Naive B cell (primary cell): ENCODE data around the gene VSTM4. TPM values are rescaled to one million over a fixed set of nuclear protein-coding genes. Genes with fewer than 3 reads are reported as not detected.

Experiments used
- ATAC-seq, 2 donors: fragments of 150-1000 bp; cut with Tn5 transposase; 2 replicates each; pipeline ENCODE4 v1.10.0; 2021; ENCODE audit warnings: low read depth in 2 of 2, mild to moderate bottlenecking in 2 of 2, moderate library complexity in 2 of 2
- DNase-seq: peaks from one replicate; pipeline ENCODE4 v3.0.0; 2022
- H3K27ac Mint-ChIP-seq, 6 donors: one replicate each; pipeline ENCODE4 v1.8.0; 2020 to 2022; ENCODE audit warnings: mild to moderate bottlenecking in 6 of 6, mixed read lengths in 6 of 6, moderate library complexity in 5 of 6, inconsistent platforms in 2 of 6
- H3K27me3 Mint-ChIP-seq, 3 donors: one replicate each; pipeline ENCODE4 v1.8.0; 2021 to 2022; ENCODE audit warnings: mixed read lengths in 3 of 3, mild to moderate bottlenecking in 1 of 3
- H3K36me3 Mint-ChIP-seq, 2 donors: one replicate each; pipeline ENCODE4 v1.8.0; 2020 to 2022; ENCODE audit warnings: mixed read lengths in 2 of 2, inconsistent platforms in 1 of 2, mild to moderate bottlenecking in 1 of 2
- H3K4me1 Mint-ChIP-seq, 3 donors: one replicate each; pipeline ENCODE4 v1.8.0; 2020 to 2022; ENCODE audit warnings: mixed read lengths in 3 of 3, inconsistent platforms in 1 of 3, mild to moderate bottlenecking in 1 of 3, moderate library complexity in 1 of 3
- H3K4me3 Mint-ChIP-seq, 8 donors: one replicate each; pipeline ENCODE4 v1.8.0; 2020 to 2022; ENCODE audit warnings: mild to moderate bottlenecking in 8 of 8, mixed read lengths in 8 of 8, moderate library complexity in 8 of 8, inconsistent platforms in 2 of 8
- H3K9me3 Mint-ChIP-seq, 7 donors: one replicate each; pipeline ENCODE4 v1.8.0; 2020 to 2022; ENCODE audit warnings: mixed read lengths in 7 of 7, mild to moderate bottlenecking in 5 of 7, inconsistent platforms in 2 of 7, moderate library complexity in 1 of 7
- polyA plus RNA-seq, 6 donors: library from polyadenylated mRNA; unstranded; fragments of 300-500 nt; fragmentation: Illumina TruSeq; gene quantifications; one replicate each; pipeline ENCODE4 v1.2.3, GENCODE V29; 2021; ENCODE audit warnings: low read depth in 6 of 6

The VSTM4 gene
- polyA plus RNA-seq, 6 donors from 2014 or later, result 0.04 to 0.17 (median 0.11) TPM; not detected in 3

DNA sequence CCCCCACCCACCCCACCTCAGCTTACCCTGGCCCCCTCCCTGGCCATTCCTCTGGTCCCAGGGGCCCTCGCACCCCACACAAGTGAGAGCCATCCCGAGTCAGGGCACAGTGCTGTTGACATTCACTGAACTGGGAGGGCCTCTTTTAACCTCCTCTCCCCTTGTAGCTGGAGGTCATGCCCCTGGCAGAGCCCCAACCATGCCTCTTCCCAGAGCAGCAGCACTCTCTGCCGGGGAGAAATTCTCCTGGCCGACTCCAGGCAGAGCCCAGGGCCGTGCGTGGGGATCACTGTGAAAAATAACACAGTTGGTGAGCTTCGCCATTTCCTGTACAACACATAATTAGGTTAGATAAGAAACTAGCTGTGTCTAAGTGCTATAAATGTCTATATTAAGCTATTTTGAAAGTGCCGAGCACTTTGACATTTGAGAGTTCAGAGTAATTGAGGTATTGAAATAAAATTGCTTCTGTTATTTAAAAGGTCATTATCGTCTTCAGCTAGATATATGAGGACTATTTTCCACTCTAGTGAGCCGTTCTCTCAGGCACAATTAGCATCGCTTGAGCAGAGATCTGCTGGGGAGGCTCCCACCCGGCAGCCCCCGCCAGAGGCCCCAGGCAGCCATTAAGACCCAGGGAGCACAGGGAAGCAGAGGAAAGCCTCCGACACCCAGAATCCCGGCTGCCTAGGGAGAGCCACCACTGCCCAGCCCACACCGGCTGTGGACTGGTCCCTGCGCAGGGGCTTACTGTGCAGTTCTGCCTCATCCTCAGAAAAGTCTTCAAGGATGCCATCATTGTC lies 113.3 kb downstream of the VSTM4 start:
- H3K36me3 Mint-ChIP-seq, result no peaks in the 10 kb centered on the region
- no peak for ATAC-seq

GRCh38 chr10:49001402-49001801 lies 113.9 kb downstream of the VSTM4 start:
- H3K4me1 Mint-ChIP-seq, result peaks cover 0 to 3% (median 0%) of the 10 kb centered on the region in 3 donors
- H3K27me3 Mint-ChIP-seq, result peaks cover 0 to 9% (median 5%) of the 10 kb centered on the region in 3 donors
- no peaks in the 10 kb centered on the region for H3K36me3 Mint-ChIP-seq
- H3K9me3 Mint-ChIP-seq, result peaks cover 0 to 13% (median 0%) of the 10 kb centered on the region in 7 donors
- ATAC-seq, result no peak
- no peak overlapping the region for H3K4me3 Mint-ChIP-seq
- no peak overlapping the region for H3K27ac Mint-ChIP-seq
- no peak for DNase-seq

More for the DNA sequence above, 113.3 kb downstream of the VSTM4 start:
- Mint-ChIP-seq H3K9me3 (peaks cover 0 to 13% (median 0%) of the 10 kb centered on the region in 7 donors), H3K27me3 (peaks cover 0 to 9% (median 5%) of the 10 kb centered on the region in 3 donors), H3K27ac (no peak overlapping the region), H3K4me1 (peaks cover 0 to 3% (median 0%) of the 10 kb centered on the region in 3 donors), H3K4me3 (no peak overlapping the region)
- no peak for DNase-seq

GRCh38 chr10:49000437-49001398 lies 114.6 kb downstream of the VSTM4 start:
- Mint-ChIP-seq H3K4me3 (no peak overlapping the region), H3K27me3 (peaks cover 0 to 9% (median 5%) of the 10 kb centered on the region in 3 donors), H3K27ac (no peak overlapping the region), H3K4me1 (peaks cover 0 to 3% (median 0%) of the 10 kb centered on the region in 3 donors), H3K36me3 (no peaks in the 10 kb centered on the region), H3K9me3 (peaks cover 0 to 10% (median 0%) of the 10 kb centered on the region in 7 donors)
- DNase-seq (no peak), ATAC-seq (no peak)

DNA sequence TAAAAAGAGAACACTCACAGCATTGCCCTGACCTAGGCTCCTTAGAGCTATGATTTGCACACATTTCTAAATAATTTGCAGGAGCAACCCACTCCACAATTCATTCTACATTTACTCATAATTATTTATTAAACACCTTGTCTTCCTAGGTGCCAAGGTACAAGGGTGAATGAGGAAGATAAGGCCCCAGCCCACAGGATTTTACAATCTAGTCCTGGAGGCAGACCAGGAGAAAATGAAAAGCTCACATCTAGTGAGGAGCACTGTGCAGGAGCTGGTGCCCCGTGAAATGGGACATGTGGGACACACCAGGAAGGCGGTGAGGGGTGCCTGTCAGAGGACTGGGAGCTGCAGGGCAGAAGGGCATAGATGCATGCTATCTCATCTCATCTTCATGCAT lies 116.0 kb downstream of the VSTM4 start:
- no peak overlapping the region for H3K4me3 Mint-ChIP-seq
- H3K36me3 Mint-ChIP-seq, result no peaks in the 10 kb centered on the region
- no peak for DNase-seq
- H3K9me3 Mint-ChIP-seq, result peaks cover 0 to 3% (median 0%) of the 10 kb centered on the region in 7 donors
- H3K4me1 Mint-ChIP-seq, result peaks cover 0 to 3% (median 0%) of the 10 kb centered on the region in 3 donors
- H3K27me3 Mint-ChIP-seq, result peaks cover 0 to 9% (median 5%) of the 10 kb centered on the region in 3 donors
- H3K27ac Mint-ChIP-seq, result no peak overlapping the region
- no peak for ATAC-seq

DNA sequence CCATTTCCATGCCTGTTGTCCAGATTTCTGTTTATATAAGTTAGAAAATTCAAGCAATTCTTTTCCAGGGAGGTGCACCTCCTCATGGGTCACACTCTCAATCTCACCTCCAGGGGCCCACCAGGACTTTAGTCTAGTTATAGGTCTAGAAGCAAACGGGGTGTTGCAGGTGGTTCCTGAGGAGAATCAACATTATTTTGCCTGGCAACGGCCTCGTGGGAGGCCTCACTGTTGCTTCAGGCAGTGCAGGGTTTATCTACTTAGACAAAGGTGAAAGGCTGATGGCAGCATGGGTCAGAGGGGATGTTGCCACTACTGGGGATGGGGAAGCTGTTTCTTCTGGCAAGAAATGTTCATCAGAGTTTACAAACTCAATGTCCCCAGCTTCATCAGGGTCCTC lies 119.0 kb downstream of the VSTM4 start:
- Mint-ChIP-seq H3K9me3 (no peaks in the 10 kb centered on the region), H3K36me3 (no peaks in the 10 kb centered on the region), H3K27ac (no peak overlapping the region), H3K4me3 (peak overlapping the region in 1 of 8 donors; percentile 42), H3K27me3 (peaks cover 0 to 6% (median 4%) of the 10 kb centered on the region in 3 donors), H3K4me1 (peaks cover 0 to 3% (median 0%) of the 10 kb centered on the region in 3 donors)
- no peak for ATAC-seq
- no peak for DNase-seq

DNA sequence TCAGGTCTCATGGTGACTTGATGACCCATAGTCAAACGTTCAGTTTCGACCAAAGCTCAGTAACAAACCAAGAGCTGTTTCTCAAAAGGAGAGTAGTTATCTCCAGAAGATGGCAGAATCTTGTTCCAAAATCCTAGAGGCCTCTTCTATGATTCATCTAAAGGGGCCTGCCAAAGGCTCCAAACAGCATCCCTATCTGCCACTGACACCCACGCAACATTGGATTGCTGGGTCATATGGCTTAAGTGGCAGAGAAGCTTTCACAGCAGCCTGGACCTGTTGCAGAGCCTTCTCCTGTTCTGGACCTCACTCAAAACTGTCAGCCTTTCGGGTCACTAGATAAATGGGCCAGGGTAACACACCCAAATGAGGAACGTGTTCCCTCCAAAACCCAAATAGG lies 121.7 kb downstream of the VSTM4 start:
- Mint-ChIP-seq H3K27ac (no peak overlapping the region), H3K4me3 (no peak overlapping the region), H3K36me3 (no peaks in the 10 kb centered on the region), H3K9me3 (no peaks in the 10 kb centered on the region), H3K4me1 (no peaks in the 10 kb centered on the region), H3K27me3 (no peaks in the 10 kb centered on the region)
- ATAC-seq, result no peak
- DNase-seq, result no peak

GRCh38 chr10:48990226-48990625 lies 125.1 kb downstream of the VSTM4 start:
- no peaks in the 10 kb centered on the region for H3K9me3 Mint-ChIP-seq
- no peaks in the 10 kb centered on the region for H3K4me1 Mint-ChIP-seq
- H3K4me3 Mint-ChIP-seq, result no peak overlapping the region
- DNase-seq (no peak), ATAC-seq (no peak)
- no peaks in the 10 kb centered on the region for H3K27me3 Mint-ChIP-seq
- peaks cover 0 to 1% of the 10 kb centered on the region in 2 donors for H3K36me3 Mint-ChIP-seq
- peak overlapping the region in 1 of 6 donors; percentile 35 for H3K27ac Mint-ChIP-seq

DNA sequence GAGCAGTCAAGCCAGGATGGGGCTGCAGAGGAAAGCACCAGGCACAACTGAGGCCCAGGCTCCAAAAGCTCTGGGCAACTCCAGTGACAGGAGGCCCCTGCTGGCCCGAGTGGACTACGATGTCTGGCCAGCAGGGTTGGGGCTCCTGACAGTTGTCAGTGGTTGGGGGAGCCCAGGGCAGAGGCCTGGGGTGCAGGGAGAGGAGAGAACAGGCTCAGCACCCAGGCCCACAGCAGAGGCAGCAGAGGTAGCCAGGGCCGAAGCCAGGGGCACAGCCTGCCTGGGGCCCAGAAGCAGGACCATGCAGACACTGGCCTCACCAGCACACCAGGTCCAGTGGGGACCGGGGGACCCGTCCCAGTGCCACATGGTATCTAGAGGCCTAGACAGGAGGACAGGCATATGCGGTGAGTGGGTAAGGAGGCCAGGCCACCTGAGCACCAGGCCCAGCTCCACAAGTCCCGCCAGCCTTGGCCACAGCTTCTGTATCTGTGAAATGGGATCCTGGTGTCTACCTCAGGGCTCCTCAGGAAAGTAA lies 129.6 kb downstream of the VSTM4 start:
- DNase-seq, result no peak
- peak overlapping the region in 1 of 8 donors; percentile 47 for H3K4me3 Mint-ChIP-seq
- no peaks in the 10 kb centered on the region for H3K9me3 Mint-ChIP-seq
- no peak for ATAC-seq
- peaks cover 14 to 27% of the 10 kb centered on the region in 2 donors for H3K36me3 Mint-ChIP-seq
- no peaks in the 10 kb centered on the region for H3K27me3 Mint-ChIP-seq
- peaks cover 0 to 7% (median 0%) of the 10 kb centered on the region in 3 donors for H3K4me1 Mint-ChIP-seq
- peak overlapping the region in 1 of 6 donors; percentile 87 for H3K27ac Mint-ChIP-seq

DNA sequence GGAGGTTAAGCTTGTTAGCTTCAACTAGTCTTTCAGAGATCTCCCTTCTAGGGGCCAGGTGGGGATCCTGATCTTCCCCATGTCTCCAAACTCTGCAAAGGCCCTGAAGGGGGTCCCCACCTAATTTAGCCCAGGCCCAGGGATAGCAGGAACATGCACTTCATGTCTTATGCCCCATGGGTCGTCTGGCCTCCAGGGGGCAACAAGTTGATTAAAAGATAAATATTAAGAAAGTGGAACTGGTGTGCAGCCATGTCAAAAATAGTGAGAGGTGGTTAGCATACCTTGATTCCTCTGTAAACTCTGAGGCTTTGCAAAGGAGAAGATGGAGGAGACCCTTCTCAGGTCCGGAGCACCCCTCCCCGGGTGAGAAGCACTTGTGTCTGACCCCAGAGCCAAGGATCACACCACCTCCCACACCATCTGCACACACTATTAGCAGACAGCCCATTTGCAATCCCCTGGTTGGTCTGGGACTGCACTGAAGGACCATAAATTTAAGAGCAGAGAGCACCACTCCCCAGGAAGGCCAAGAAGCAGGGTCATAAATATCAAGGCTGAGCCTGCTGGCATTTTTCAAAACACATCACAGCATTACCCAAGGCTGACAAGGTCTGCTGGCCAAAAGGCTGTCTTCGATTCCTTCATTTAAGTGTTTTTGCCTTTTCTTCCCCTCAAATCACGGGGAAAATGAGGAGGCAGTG lies 131.5 kb downstream of the VSTM4 start:
- H3K9me3 Mint-ChIP-seq, result no peaks in the 10 kb centered on the region

GRCh38 chr10:48982584-48982983 lies 132.7 kb downstream of the VSTM4 start:
- H3K4me3 Mint-ChIP-seq, result no peak overlapping the region
- H3K27ac Mint-ChIP-seq, result peak overlapping the region in 3 of 6 donors; percentile 11 to 87 (median 37)
- ATAC-seq (no peak), DNase-seq (no peak)
- H3K27me3 Mint-ChIP-seq, result no peaks in the 10 kb centered on the region
- no peaks in the 10 kb centered on the region for H3K9me3 Mint-ChIP-seq
- peaks cover 0 to 12% (median 0%) of the 10 kb centered on the region in 3 donors for H3K4me1 Mint-ChIP-seq
- H3K36me3 Mint-ChIP-seq, result peaks cover 20 to 42% of the 10 kb centered on the region in 2 donors

More for the DNA sequence above, 131.5 kb downstream of the VSTM4 start:
- Mint-ChIP-seq H3K4me3 (no peak overlapping the region), H3K27ac (peak overlapping the region in 4 of 6 donors; percentile 42 to 91 (median 86)), H3K4me1 (peaks cover 0 to 7% (median 0%) of the 10 kb centered on the region in 3 donors), H3K36me3 (peaks cover 15 to 36% of the 10 kb centered on the region in 2 donors), H3K27me3 (no peaks in the 10 kb centered on the region)
- ATAC-seq (no peak), DNase-seq (no peak)

- H3K36me3 Mint-ChIP-seq, result peaks cover 24 to 53% of the 10 kb centered on the region in 2 donors
- no peaks in the 10 kb centered on the region for H3K9me3 Mint-ChIP-seq
- peaks cover 0 to 16% (median 0%) of the 10 kb centered on the region in 3 donors for H3K4me1 Mint-ChIP-seq
- H3K27ac Mint-ChIP-seq, result peak overlapping the region in 1 of 6 donors; percentile 26
- DNase-seq (peak; percentile 18), ATAC-seq (peak; percentile 36 to 46)
- H3K4me3 Mint-ChIP-seq, result no peak overlapping the region
- no peaks in the 10 kb centered on the region for H3K27me3 Mint-ChIP-seq
These were observed 133.9 kb downstream of the VSTM4 start for GRCh38 chr10:48981310-48981907.

GRCh38 chr10:48978318-48978717 lies 137.0 kb downstream of the VSTM4 start:
- no peak for DNase-seq
- peak overlapping the region in 1 of 8 donors; percentile 18 for H3K4me3 Mint-ChIP-seq

More at GRCh38 chr10:48978318-48978717, 137.0 kb downstream of the VSTM4 start:
- Mint-ChIP-seq H3K27ac (peak overlapping the region in 4 of 6 donors; percentile 15 to 86 (median 65)), H3K27me3 (no peaks in the 10 kb centered on the region), H3K4me1 (peaks cover 0 to 9% (median 0%) of the 10 kb centered on the region in 3 donors), H3K36me3 (peaks cover 15 to 45% of the 10 kb centered on the region in 2 donors), H3K9me3 (no peaks in the 10 kb centered on the region)
- no peak for ATAC-seq
